C4-2B (cell line): ENCODE data around the gene TIMP1.
"Not testable (repeated sequence)": the region's sequence is repeated elsewhere in the genome, so short reads cannot be mapped to it uniquely, and the experiment has no call there.

Experiments used
- H3K27ac ChIP-seq: fragments of 450-650 bp; 2 replicates; pipeline ENCODE4 v1.5.1; 2017
- ZFX ChIP-seq: fragments of 450-650 bp; IDR thresholded peaks from 2 replicates; pipeline ENCODE4 v1.6.1; 2017
- TF ChIP-seq, protein P1 (sequence below): fragments of 450-650 bp; conservative IDR thresholded peaks from 2 replicates; pipeline ENCODE4 v1.5.1; 2017; ENCODE audit warnings: mild to moderate bottlenecking

TIMP1 gene

DNA sequence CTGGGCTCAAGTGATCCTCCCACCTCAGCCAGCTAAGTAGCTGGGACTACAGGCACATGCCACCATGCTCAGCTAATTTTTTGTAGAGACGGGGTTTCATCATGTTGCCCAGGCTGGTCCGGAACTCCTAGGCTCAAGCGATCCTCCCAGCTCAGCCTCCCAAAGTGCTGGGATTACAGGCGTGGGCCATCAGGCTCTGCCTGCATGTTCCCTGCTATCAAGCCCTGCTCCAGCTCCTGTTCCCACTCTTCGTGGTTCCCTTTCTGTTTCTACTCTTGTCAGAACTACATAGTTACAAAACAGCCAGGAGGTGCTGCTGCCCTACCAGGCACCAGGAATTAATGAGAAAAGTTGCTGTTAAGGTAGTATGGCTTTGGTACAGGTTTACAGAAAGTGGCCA, 8.7 kb downstream of the TIMP1 start:
- TF ChIP-seq ZFX, result no peak
- TF ChIP-seq, protein P1, sequence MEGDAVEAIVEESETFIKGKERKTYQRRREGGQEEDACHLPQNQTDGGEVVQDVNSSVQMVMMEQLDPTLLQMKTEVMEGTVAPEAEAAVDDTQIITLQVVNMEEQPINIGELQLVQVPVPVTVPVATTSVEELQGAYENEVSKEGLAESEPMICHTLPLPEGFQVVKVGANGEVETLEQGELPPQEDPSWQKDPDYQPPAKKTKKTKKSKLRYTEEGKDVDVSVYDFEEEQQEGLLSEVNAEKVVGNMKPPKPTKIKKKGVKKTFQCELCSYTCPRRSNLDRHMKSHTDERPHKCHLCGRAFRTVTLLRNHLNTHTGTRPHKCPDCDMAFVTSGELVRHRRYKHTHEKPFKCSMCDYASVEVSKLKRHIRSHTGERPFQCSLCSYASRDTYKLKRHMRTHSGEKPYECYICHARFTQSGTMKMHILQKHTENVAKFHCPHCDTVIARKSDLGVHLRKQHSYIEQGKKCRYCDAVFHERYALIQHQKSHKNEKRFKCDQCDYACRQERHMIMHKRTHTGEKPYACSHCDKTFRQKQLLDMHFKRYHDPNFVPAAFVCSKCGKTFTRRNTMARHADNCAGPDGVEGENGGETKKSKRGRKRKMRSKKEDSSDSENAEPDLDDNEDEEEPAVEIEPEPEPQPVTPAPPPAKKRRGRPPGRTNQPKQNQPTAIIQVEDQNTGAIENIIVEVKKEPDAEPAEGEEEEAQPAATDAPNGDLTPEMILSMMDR, result no peak
- H3K27ac ChIP-seq, result no peak overlapping the region

DNA sequence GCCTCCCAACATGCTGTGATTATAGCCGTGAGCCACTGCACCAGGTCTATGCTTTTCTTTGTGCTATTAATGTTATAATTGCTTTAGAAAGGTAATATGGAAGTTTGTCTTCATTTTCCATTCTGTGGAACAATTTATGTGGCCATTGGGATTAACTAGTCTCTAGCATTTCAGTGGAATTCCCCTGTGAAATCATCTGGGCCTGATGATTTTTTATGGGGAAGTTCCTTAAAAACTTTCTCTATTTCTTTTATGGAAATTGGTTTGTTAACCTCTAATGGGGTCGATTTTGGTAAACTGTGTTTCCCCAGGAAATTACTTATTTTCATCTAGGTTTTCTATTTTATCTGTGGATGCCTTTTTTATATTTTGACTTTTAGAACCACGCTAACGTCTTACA, 11.3 kb downstream of the TIMP1 start:
- TF ChIP-seq, protein P1, result no peak
- no peak for TF ChIP-seq ZFX
- no peak overlapping the region for H3K27ac ChIP-seq

DNA sequence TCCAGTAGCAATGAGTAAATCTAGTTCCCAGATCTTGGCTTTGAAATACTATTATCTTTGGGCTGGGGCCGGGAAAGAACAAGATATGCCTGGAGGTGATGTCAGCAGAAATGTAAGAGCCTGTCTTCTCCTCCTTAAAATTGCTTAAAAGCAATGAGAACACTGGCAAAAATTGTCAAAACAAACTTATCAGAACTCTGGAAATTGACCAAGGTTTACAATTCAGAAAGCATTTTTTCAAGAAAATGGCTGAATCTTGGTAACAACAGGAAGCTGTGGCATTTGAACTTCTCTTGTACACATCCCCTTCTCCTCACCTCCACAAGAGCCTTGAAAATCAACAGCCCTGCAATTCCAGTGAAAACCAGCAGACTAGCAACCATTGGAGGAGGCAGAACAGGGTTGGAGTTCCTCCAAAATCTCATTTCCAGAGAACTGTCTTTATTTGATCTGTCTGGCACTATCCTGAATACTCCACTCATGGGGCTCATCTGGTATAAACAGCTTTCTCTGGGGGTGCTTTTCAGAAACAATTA, 13.5 kb downstream of the TIMP1 start:
- no peak for TF ChIP-seq ZFX
- TF ChIP-seq, protein P1, result no peak
- no peak overlapping the region for H3K27ac ChIP-seq

DNA sequence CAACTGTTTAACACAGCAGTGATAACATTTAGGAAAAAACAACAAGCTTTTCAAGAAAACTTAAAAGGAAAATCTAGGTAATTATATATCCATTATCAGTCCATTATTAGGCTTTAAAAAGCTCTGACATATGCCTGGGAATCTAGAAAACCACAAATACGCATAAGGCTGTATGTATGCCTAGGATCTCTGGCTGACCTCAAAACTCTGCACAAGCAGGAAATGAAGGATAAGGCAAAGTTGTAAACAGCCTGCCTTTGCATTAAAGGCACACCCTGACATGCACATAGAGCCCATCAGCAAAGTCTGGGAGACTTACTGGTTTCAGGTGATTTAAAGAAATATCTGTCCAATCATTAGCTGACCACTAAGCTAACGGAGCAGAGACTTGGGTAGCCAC, 14.0 kb downstream of the TIMP1 start:
- H3K27ac ChIP-seq, result no peak overlapping the region
- no peak for TF ChIP-seq ZFX
- TF ChIP-seq, protein P1, result no peak

DNA sequence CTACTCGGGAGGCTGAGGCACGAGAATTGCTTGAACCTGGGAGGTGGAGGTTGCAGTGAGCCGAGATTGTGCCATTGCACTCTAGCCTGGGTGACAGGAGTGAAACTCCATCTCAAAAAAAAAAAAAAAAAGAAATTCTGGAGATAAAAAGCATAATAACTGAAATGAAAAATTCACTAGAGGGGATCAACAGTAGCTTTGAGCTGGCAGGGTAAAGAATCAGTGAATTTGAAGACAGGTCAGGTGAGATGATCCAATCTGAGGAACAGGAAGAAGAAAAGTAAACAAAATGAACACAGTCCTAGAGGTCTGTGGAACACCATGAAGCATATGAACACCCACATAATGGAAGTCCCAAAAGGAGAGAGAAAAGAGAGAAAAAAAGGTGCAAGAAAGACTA, 15.0 kb downstream of the TIMP1 start:
- H3K27ac ChIP-seq, result no peak overlapping the region

DNA sequence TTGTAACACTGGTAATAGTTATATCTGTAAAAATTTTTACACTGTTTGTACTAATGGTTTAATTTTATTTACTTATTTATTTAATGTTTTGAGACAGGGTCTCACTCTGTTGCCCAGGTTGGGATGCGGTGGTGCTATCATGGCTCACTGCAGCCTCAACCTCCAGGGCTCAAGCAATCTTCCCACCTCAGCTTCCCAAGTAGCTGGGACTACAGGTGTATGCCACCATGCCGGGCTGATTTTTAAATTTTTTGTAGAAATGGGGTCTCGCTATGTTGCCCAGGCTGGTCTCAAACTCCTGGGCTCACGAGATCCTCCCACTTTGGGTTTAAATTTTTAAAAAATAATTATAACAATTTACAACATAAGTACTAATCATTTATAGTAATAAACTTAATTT, 20.9 kb downstream of the TIMP1 start:
- not testable (repeated sequence) for H3K27ac ChIP-seq

More for the DNA sequence above, 15.0 kb downstream of the TIMP1 start:
- TF ChIP-seq, protein P1, result no peak
- no peak for TF ChIP-seq ZFX

DNA sequence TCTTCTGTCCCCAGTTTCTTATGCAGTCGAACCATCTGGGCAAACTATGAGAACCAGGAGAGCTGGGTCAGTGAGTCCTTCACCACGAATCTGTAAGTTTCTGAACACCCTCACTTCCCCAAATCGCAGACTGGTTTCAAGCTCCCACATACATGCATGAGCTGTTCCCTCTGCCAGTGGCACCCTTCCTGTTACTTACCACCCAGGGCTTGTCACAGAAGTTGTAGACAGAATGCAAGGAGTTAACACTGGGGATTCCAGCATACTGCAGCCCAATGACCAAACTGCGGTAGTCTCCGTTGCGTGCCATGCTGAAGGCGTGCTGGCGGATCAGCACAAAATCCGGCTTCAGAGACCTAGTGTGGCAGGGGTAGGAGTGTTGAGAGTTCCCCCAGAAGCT, 22.8 kb downstream of the TIMP1 start:
- no peak for TF ChIP-seq ZFX
- TF ChIP-seq, protein P1, result no peak

DNA sequence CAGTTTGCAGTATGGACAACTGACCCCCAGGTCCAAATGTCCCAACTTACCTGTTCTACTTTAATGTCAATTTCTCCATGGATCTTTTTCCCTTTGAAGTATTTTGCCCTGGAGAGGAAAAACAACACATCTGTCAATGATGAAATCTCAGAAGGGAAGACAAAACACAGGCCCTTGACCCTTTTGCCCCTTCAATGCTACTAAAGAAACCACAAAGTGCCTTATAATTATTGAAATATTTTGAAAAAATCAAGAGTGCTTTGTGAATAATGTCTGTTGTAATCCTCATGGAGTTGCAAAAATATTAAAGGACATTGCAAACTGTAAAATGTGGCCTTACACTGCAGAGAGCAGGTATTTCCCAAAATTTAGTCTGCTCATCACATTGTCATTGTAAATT, 24.9 kb downstream of the TIMP1 start:
- TF ChIP-seq ZFX, result no peak
- TF ChIP-seq, protein P1, result no peak
- H3K27ac ChIP-seq, result no peak overlapping the region

More for the DNA sequence above, 22.8 kb downstream of the TIMP1 start:
- no peak overlapping the region for H3K27ac ChIP-seq
